GM10248 (cell line): ENCODE measurements around the gene CLSTN1.

Experiments used
- CTCF ChIA-PET: fragments of 300-600 bp; sonication (Branson Sonifier 250); formaldehyde crosslinking; extraction: SDS; loops from one replicate; lab custom pipeline; 2021; ENCODE audit warnings: antibody characterized with exemption; lab: Yijun Ruan, JAX
- POLR2A ChIA-PET: fragments of 350-650 bp; sonication (Branson Sonifier 250); formaldehyde crosslinking; extraction: SDS; loops from one replicate; lab custom pipeline; 2020; ENCODE audit warnings: antibody characterized with exemption; lab: Yijun Ruan, JAX
- DNase-seq: peaks from one replicate; pipeline ENCODE4 v3.0.0; 2012; ENCODE audit errors: extremely low spot score
- TF ChIP-seq, protein P1 (sequence below): IDR thresholded peaks from 2 replicates; pipeline ENCODE4 v1.5.1; 2012; ENCODE audit warnings: mild to moderate bottlenecking, low read depth; ENCODE audit errors: extremely low read depth, missing control alignments, control extremely low read depth

The CLSTN1 gene

GRCh38 chr1:9733160-9733789, 90.5 kb downstream of the CLSTN1 start:
- POLR2A ChIA-PET, result interaction anchor here (0.6 kb wide), 1 partner anchor 54 kb away, joined by 5 read pairs; no protein-coding TSS in a partner anchor
- TF ChIP-seq, protein P1, sequence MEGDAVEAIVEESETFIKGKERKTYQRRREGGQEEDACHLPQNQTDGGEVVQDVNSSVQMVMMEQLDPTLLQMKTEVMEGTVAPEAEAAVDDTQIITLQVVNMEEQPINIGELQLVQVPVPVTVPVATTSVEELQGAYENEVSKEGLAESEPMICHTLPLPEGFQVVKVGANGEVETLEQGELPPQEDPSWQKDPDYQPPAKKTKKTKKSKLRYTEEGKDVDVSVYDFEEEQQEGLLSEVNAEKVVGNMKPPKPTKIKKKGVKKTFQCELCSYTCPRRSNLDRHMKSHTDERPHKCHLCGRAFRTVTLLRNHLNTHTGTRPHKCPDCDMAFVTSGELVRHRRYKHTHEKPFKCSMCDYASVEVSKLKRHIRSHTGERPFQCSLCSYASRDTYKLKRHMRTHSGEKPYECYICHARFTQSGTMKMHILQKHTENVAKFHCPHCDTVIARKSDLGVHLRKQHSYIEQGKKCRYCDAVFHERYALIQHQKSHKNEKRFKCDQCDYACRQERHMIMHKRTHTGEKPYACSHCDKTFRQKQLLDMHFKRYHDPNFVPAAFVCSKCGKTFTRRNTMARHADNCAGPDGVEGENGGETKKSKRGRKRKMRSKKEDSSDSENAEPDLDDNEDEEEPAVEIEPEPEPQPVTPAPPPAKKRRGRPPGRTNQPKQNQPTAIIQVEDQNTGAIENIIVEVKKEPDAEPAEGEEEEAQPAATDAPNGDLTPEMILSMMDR, result no peak
- CTCF ChIA-PET, result interaction anchor here (1.5 to 3.3 kb wide), 2 partner anchors 12 to 106 kb away, joined by 6 to 11 read pairs; no protein-coding TSS in a partner anchor

GRCh38 chr1:9732123-9732971, 91.4 kb downstream of the CLSTN1 start:
- ChIA-PET CTCF (interaction anchor here (1.5 to 3.3 kb wide), 3 partner anchors 11 to 106 kb away, joined by 5 to 11 read pairs (median 6); no protein-coding TSS in a partner anchor), POLR2A (interaction anchor here (0.6 kb wide), 1 partner anchor 55 kb away, joined by 5 read pairs; no protein-coding TSS in a partner anchor)
- no peak for DNase-seq
- TF ChIP-seq, protein P1, result no peak

More at GRCh38 chr1:9733160-9733789, 90.5 kb downstream of the CLSTN1 start:
- DNase-seq, result no peak

DNA sequence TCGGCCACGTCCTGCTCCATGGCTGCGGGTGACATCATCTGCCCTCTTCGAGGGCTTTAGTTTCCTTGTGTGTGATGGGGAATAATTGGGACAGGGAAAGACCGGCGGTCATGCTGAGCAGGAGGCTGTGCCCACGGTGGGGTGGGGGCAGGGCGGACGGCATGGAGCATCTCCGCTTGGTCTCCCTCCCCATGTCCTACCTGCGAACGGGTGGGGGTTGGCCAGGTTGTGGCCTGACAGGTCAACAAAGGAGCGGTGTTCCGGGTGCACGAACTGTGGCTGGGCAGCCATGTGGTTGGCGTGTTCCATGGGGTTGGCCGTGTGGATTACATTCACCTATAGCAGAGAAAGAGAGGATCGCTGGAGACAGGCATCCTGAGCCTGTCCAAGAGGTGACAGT, 92.2 kb downstream of the CLSTN1 start:
- DNase-seq, result no peak
- CTCF ChIA-PET, result interaction anchor here (1.0 to 3.3 kb wide), 3 partner anchors 10 to 105 kb away, joined by 3 to 11 read pairs (median 5); no protein-coding TSS in a partner anchor
- TF ChIP-seq, protein P1, result no peak
- POLR2A ChIA-PET, result no interaction called here

- DNase-seq, result no peak
- CTCF ChIA-PET, result interaction anchor here (1.0 to 3.3 kb wide), 3 partner anchors 10 to 105 kb away, joined by 3 to 11 read pairs (median 5); no protein-coding TSS in a partner anchor
- POLR2A ChIA-PET, result no interaction called here
- TF ChIP-seq, protein P1, result no peak
Observed at GRCh38 chr1:9731051-9731537, 92.7 kb downstream of the CLSTN1 start.

GRCh38 chr1:9730096-9730901, 93.5 kb downstream of the CLSTN1 start:
- TF ChIP-seq, protein P1, result no peak
- POLR2A ChIA-PET, result no interaction called here
- DNase-seq, result no peak
- CTCF ChIA-PET, result interaction anchor here (1.0 to 3.3 kb wide), 4 partner anchors 9 to 104 kb away, joined by 3 to 11 read pairs (median 4); no protein-coding TSS in a partner anchor
